Neural progenitor cell (in vitro differentiated cells): Measurements from ENCODE around the gene PRKCB. TPM values are rescaled to one million over a fixed set of nuclear protein-coding genes. Genes with fewer than 3 reads are reported as not detected.

Experiments
- DNase-seq: peaks from one replicate; pipeline ENCODE4 v3.0.0-alpha.2; 2016; ENCODE audit warnings: low spot score
- H2AFZ ChIP-seq: fragments of 200-600 bp; sonication (generic); replicated peaks from 2 replicates; pipeline ENCODE4 v1.6.1; 2016; ENCODE audit warnings: antibody characterized with exemption
- H3F3A ChIP-seq: fragments of 200-600 bp; sonication (generic); 2 replicates; pipeline ENCODE4 v1.6.1; 2016; ENCODE audit warnings: antibody characterized with exemption, low read depth
- H3K27ac ChIP-seq: fragments of 200-600 bp; sonication (generic); 2 replicates; pipeline ENCODE4 v1.5.1; 2016; ENCODE audit warnings: mild to moderate bottlenecking
- H3K27me3 ChIP-seq: fragments of 200-600 bp; sonication (generic); 2 replicates; pipeline ENCODE4 v1.6.1; 2016; ENCODE audit warnings: mild to moderate bottlenecking, moderate library complexity
- H3K36me3 ChIP-seq: fragments of 200-600 bp; sonication (generic); 2 replicates; pipeline ENCODE4 v1.5.1; 2016
- H3K4me1 ChIP-seq: fragments of 200-600 bp; sonication (generic); 2 replicates; pipeline ENCODE4 v1.6.1; 2016; ENCODE audit warnings: mixed run types
- H3K4me2 ChIP-seq: fragments of 200-600 bp; sonication (generic); 2 replicates; pipeline ENCODE4 v1.6.1; 2016
- H3K4me3 ChIP-seq: fragments of 200-600 bp; sonication (generic); 2 replicates; pipeline ENCODE4 v1.5.1; 2016
- H3K79me2 ChIP-seq: fragments of 200-600 bp; sonication (generic); 2 replicates; pipeline ENCODE4 v1.6.1; 2016; ENCODE audit warnings: low read depth
- H3K9ac ChIP-seq: fragments of 200-600 bp; sonication (generic); 2 replicates; pipeline ENCODE4 v1.6.1; 2016
- H3K9me3 ChIP-seq: fragments of 200-600 bp; sonication (generic); 2 replicates; pipeline ENCODE4 v1.5.1; 2016; ENCODE audit warnings: low read depth
- H4K20me1 ChIP-seq: fragments of 200-600 bp; sonication (generic); 2 replicates; pipeline ENCODE4 v1.6.1; 2016; ENCODE audit warnings: low read depth
- H3K27ac Mint-ChIP-seq: 3 replicates; pipeline ENCODE4 v1.8.0; 2021; ENCODE audit warnings: mixed read lengths
- H3K27me3 Mint-ChIP-seq: 2 replicates; pipeline ENCODE4 v1.8.0; 2022; ENCODE audit warnings: low read depth, mild to moderate bottlenecking, inconsistent platforms, moderate library complexity, mixed read lengths; ENCODE audit not compliant: insufficient read depth
- H3K36me3 Mint-ChIP-seq: 3 replicates; pipeline ENCODE4 v1.8.0; 2021; ENCODE audit warnings: mixed read lengths
- H3K4me1 Mint-ChIP-seq: 3 replicates; pipeline ENCODE4 v1.8.0; 2021; ENCODE audit warnings: mixed read lengths
- H3K4me3 Mint-ChIP-seq: 3 replicates; pipeline ENCODE4 v1.8.0; 2021; ENCODE audit warnings: mild to moderate bottlenecking, moderate library complexity, mixed read lengths
- H3K9me3 Mint-ChIP-seq: 3 replicates; pipeline ENCODE4 v1.8.0; 2020; ENCODE audit warnings: mixed read lengths
- CTCF ChIP-seq: fragments of 200-600 bp; sonication (generic); IDR thresholded peaks from 2 replicates; pipeline ENCODE4 v1.5.1; 2017; ENCODE audit warnings: antibody characterized with exemption, mild to moderate bottlenecking
- EZH2 ChIP-seq: fragments of 200-600 bp; sonication (generic); IDR thresholded peaks from 2 replicates; pipeline ENCODE4 v1.6.1; 2017; ENCODE audit warnings: antibody characterized with exemption, mild to moderate bottlenecking, moderate library complexity
- EZH2phosphoT487 ChIP-seq: fragments of 200-600 bp; sonication (generic); IDR thresholded peaks from 2 replicates; pipeline ENCODE4 v1.6.1; 2017; ENCODE audit warnings: antibody characterized with exemption
- total RNA-seq: library from RNA; depleted of rRNA; stranded (reverse); fragments of >200 nt; gene quantifications from 2 replicates; pipeline ENCODE4 v1.2.3, GENCODE V29; 2015; ENCODE audit warnings: low replicate concordance

PRKCB gene
- total RNA-seq, 1 donor from 2014 or later, result 9.5 TPM

GRCh38 chr16:23871924-23872323, 36.1 kb downstream of the PRKCB start:
- Histone ChIP-seq H3K9me3 (no peaks in the 10 kb centered on the region), H3K4me1 (peaks cover 3% of the 10 kb centered on the region), H3K36me3 (no peaks in the 10 kb centered on the region), H4K20me1 (no peaks in the 10 kb centered on the region), H3F3A (no peaks in the 10 kb centered on the region), H3K9ac (no peak overlapping the region), H3K79me2 (no peaks in the 10 kb centered on the region), H3K27ac (no peak overlapping the region), H3K4me3 (no peak overlapping the region), H3K4me2 (no peak overlapping the region), H3K27me3 (peaks cover 15% of the 10 kb centered on the region), H2AFZ (no peak overlapping the region)
- Mint-ChIP-seq H3K27me3 (peaks cover 2% of the 10 kb centered on the region), H3K4me3 (no peak overlapping the region), H3K4me1 (no peaks in the 10 kb centered on the region), H3K27ac (no peak overlapping the region), H3K36me3 (no peaks in the 10 kb centered on the region), H3K9me3 (no peaks in the 10 kb centered on the region)
- TF ChIP-seq EZH2 (no peak), EZH2phosphoT487 (no peak), CTCF (no peak)
- no peak for DNase-seq

- Mint-ChIP-seq H3K4me1 (peaks cover 3% of the 10 kb centered on the region), H3K36me3 (no peaks in the 10 kb centered on the region), H3K4me3 (no peak overlapping the region), H3K27ac (no peak overlapping the region), H3K27me3 (peaks cover 5% of the 10 kb centered on the region), H3K9me3 (no peaks in the 10 kb centered on the region)
- no peak overlapping the region for H3K4me3 ChIP-seq
- H3K9ac ChIP-seq, result no peak overlapping the region
- TF ChIP-seq CTCF (no peak), EZH2phosphoT487 (no peak), EZH2 (no peak)
- no peak overlapping the region for H3K27ac ChIP-seq
- H2AFZ ChIP-seq, result no peak overlapping the region
- no peaks in the 10 kb centered on the region for H3K4me1 ChIP-seq
- H3K79me2 ChIP-seq, result no peaks in the 10 kb centered on the region
- H3K4me2 ChIP-seq, result no peak overlapping the region
- no peaks in the 10 kb centered on the region for H3K36me3 ChIP-seq
- H4K20me1 ChIP-seq, result no peaks in the 10 kb centered on the region
- no peaks in the 10 kb centered on the region for H3K9me3 ChIP-seq
- no peak for DNase-seq
- H3K27me3 ChIP-seq, result no peaks in the 10 kb centered on the region
- no peaks in the 10 kb centered on the region for H3F3A ChIP-seq
These were observed 39.0 kb downstream of the PRKCB start for GRCh38 chr16:23874613-23875294.

- Mint-ChIP-seq H3K27me3 (peaks cover 5% of the 10 kb centered on the region), H3K27ac (no peak overlapping the region), H3K9me3 (no peaks in the 10 kb centered on the region), H3K4me3 (no peak overlapping the region), H3K4me1 (peaks cover 3% of the 10 kb centered on the region), H3K36me3 (no peaks in the 10 kb centered on the region)
- no peak overlapping the region for H3K9ac ChIP-seq
- no peak overlapping the region for H3K27ac ChIP-seq
- H4K20me1 ChIP-seq, result no peaks in the 10 kb centered on the region
- no peak overlapping the region for H3K4me2 ChIP-seq
- H3K79me2 ChIP-seq, result no peaks in the 10 kb centered on the region
- H3K9me3 ChIP-seq, result no peaks in the 10 kb centered on the region
- H3F3A ChIP-seq, result no peaks in the 10 kb centered on the region
- no peaks in the 10 kb centered on the region for H3K27me3 ChIP-seq
- no peak overlapping the region for H3K4me3 ChIP-seq
- H3K4me1 ChIP-seq, result no peaks in the 10 kb centered on the region
- H3K36me3 ChIP-seq, result no peaks in the 10 kb centered on the region
- DNase-seq, result no peak
- H2AFZ ChIP-seq, result no peak overlapping the region
- TF ChIP-seq EZH2 (no peak), EZH2phosphoT487 (no peak), CTCF (no peak)
These were observed 40.6 kb downstream of the PRKCB start for GRCh38 chr16:23876256-23876896.
